ENCODE data around the gene ZNF611.
A peak's percentile ranks its signal among the peaks of the same experiment; 100 is the strongest.
"Not testable (repeated sequence)": the region's sequence is repeated elsewhere in the genome, so short reads cannot be mapped to it uniquely, and the experiment has no call there.

ZNF611 gene

GRCh38 chr19:52700673-52701072 is 34.2 kb downstream of the ZNF611 start:
- Histone ChIP-seq H3K4me2 (ENCODE audit: low read length) (no peak overlapping the region), H2AK5ac (ENCODE audit: low read length) (no peak overlapping the region), H3K9me3 (ENCODE audit: insufficient read depth, low read depth, low read length) (peaks cover 2% of the 10 kb centered on the region), H2BK5ac (ENCODE audit: low read depth, low read length, poor library complexity) (no peak overlapping the region), H3K4me3 (ENCODE audit: low read depth, low read length) (no peak overlapping the region), H2BK12ac (ENCODE audit: low read length) (no peak overlapping the region), H3K23ac (ENCODE audit: low read length) (no peak overlapping the region), H4K91ac (ENCODE audit: low read depth, low read length) (peak overlapping the region; percentile 27), H3K4ac (ENCODE audit: low read depth, low read length) (no peak overlapping the region), H4K12ac (ENCODE audit: low read depth, low read length) (no peak overlapping the region), H3K14ac (ENCODE audit: low read length) (peak overlapping the region; percentile 32), H3K27ac (ENCODE audit: low read depth, low read length) (no peak overlapping the region), H3K79me2 (ENCODE audit: control insufficient read depth, insufficient read depth, low read length, poor library complexity) (peaks cover 2% of the 10 kb centered on the region), H3K9ac (ENCODE audit: low read length) (no peak overlapping the region), H3K79me1 (ENCODE audit: low read length) (peaks cover 12% of the 10 kb centered on the region), H2BK120ac (ENCODE audit: insufficient read depth, low read length, poor library complexity) (no peak overlapping the region), H3K27me3 (ENCODE audit: insufficient read depth, low read length) (no peaks in the 10 kb centered on the region), H4K8ac (ENCODE audit: low read depth, low read length) (no peak overlapping the region), H3K36me3 (ENCODE audit: control insufficient read depth in 1 of 2, insufficient read depth in 2 of 2, low read length in 2 of 2) (peaks cover 6 to 21% of the 10 kb centered on the region in 2 experiments), H2AFZ (ENCODE audit: insufficient read depth, low read length, poor library complexity) (no peak overlapping the region), H3K18ac (ENCODE audit: low read length) (no peak overlapping the region), H3K4me1 (ENCODE audit: control insufficient read depth in 1 of 2, insufficient read depth in 2 of 2, low read length in 2 of 2) (peaks cover 7% of the 10 kb centered on the region in 2 experiments)
- no CpG with 5 or more reads among the region's 7 CpGs for WGBS (ENCODE audit: extremely low coverage, insufficient coverage, insufficient read length)
- no peak for DNase-seq

GRCh38 chr19:52699555-52699954 is 35.3 kb downstream of the ZNF611 start:
- Histone ChIP-seq H3K36me3 (ENCODE audit: control insufficient read depth in 1 of 2, insufficient read depth in 2 of 2, low read length in 2 of 2) (peaks cover 6 to 12% of the 10 kb centered on the region in 2 experiments), H3K4me1 (ENCODE audit: control insufficient read depth in 1 of 2, insufficient read depth in 2 of 2, low read length in 2 of 2) (peaks cover 11 to 15% of the 10 kb centered on the region in 2 experiments), H4K91ac (ENCODE audit: low read depth, low read length) (peak overlapping the region; percentile 65), H2BK12ac (ENCODE audit: low read length) (peak overlapping the region; percentile 6), H3K79me1 (ENCODE audit: low read length) (peaks cover 22% of the 10 kb centered on the region), H2AK5ac (ENCODE audit: low read length) (peak overlapping the region; percentile 61), H3K14ac (ENCODE audit: low read length) (peak overlapping the region; percentile 68)
- not testable (repeated sequence) for H3K27ac ChIP-seq (ENCODE audit: low read depth, low read length); H3K4me3 ChIP-seq (ENCODE audit: low read depth, low read length); H3K9me3 ChIP-seq (ENCODE audit: insufficient read depth, low read depth, low read length); H3K4ac ChIP-seq (ENCODE audit: low read depth, low read length); H3K9ac ChIP-seq (ENCODE audit: low read length); H2AFZ ChIP-seq (ENCODE audit: insufficient read depth, low read length, poor library complexity); H3K4me2 ChIP-seq (ENCODE audit: low read length); H4K12ac ChIP-seq (ENCODE audit: low read depth, low read length); H3K18ac ChIP-seq (ENCODE audit: low read length); H3K23ac ChIP-seq (ENCODE audit: low read length); H3K27me3 ChIP-seq (ENCODE audit: insufficient read depth, low read length); H4K8ac ChIP-seq (ENCODE audit: low read depth, low read length); H2BK5ac ChIP-seq (ENCODE audit: low read depth, low read length, poor library complexity); H3K79me2 ChIP-seq (ENCODE audit: control insufficient read depth, insufficient read depth, low read length, poor library complexity); H2BK120ac ChIP-seq (ENCODE audit: insufficient read depth, low read length, poor library complexity)
- peak; percentile 54 to 79 for DNase-seq
- no CpG with 5 or more reads among the region's 5 CpGs for WGBS (ENCODE audit: extremely low coverage, insufficient coverage, insufficient read length)

- no CpG with 5 or more reads among the region's 1 CpG for WGBS (ENCODE audit: extremely low coverage, insufficient coverage, insufficient read length)
Observed at GRCh38 chr19:52695996-52696395, 38.8 kb downstream of the ZNF611 start.

GRCh38 chr19:52694921-52695320 is 39.9 kb downstream of the ZNF611 start:
- no peak overlapping the region for H3K23ac ChIP-seq (ENCODE audit: low read length)
- peak overlapping the region; percentile 86 for H2BK5ac ChIP-seq (ENCODE audit: low read depth, low read length, poor library complexity)
- peaks cover 23 to 29% of the 10 kb centered on the region in 2 experiments for H3K4me1 ChIP-seq (ENCODE audit: control insufficient read depth in 1 of 2, insufficient read depth in 2 of 2, low read length in 2 of 2)
- no CpG with 5 or more reads among the region's 11 CpGs for WGBS (ENCODE audit: extremely low coverage, insufficient coverage, insufficient read length)
- DNase-seq = peak; percentile 95 to 99
- peak overlapping the region; percentile 95 for H2BK120ac ChIP-seq (ENCODE audit: insufficient read depth, low read length, poor library complexity)
- H2AFZ ChIP-seq (ENCODE audit: insufficient read depth, low read length, poor library complexity) = no peak overlapping the region
- H4K91ac ChIP-seq (ENCODE audit: low read depth, low read length) = peak overlapping the region; percentile 96
- no peak overlapping the region for H3K4me3 ChIP-seq (ENCODE audit: low read depth, low read length)
- peaks cover 11% of the 10 kb centered on the region for H3K79me2 ChIP-seq (ENCODE audit: control insufficient read depth, insufficient read depth, low read length, poor library complexity)
- peak overlapping the region; percentile 8 for H3K18ac ChIP-seq (ENCODE audit: low read length)
- H3K4me2 ChIP-seq (ENCODE audit: low read length) = peak overlapping the region; percentile 34
- peaks cover 2% of the 10 kb centered on the region in 2 experiments for H3K36me3 ChIP-seq (ENCODE audit: control insufficient read depth in 1 of 2, insufficient read depth in 2 of 2, low read length in 2 of 2)
- peak overlapping the region; percentile 100 for H3K27ac ChIP-seq (ENCODE audit: low read depth, low read length)
- no peak overlapping the region for H4K12ac ChIP-seq (ENCODE audit: low read depth, low read length)
- H3K14ac ChIP-seq (ENCODE audit: low read length) = peak overlapping the region; percentile 35
- peaks cover 2% of the 10 kb centered on the region for H3K9me3 ChIP-seq (ENCODE audit: insufficient read depth, low read depth, low read length)
- peak overlapping the region; percentile 98 for H2BK12ac ChIP-seq (ENCODE audit: low read length)
- no peak overlapping the region for H2AK5ac ChIP-seq (ENCODE audit: low read length)
- no peak overlapping the region for H3K9ac ChIP-seq (ENCODE audit: low read length)
- H3K79me1 ChIP-seq (ENCODE audit: low read length) = peaks cover 44% of the 10 kb centered on the region
- peak overlapping the region; percentile 51 for H3K4ac ChIP-seq (ENCODE audit: low read depth, low read length)
- H3K27me3 ChIP-seq (ENCODE audit: insufficient read depth, low read length) = no peaks in the 10 kb centered on the region
- peak overlapping the region; percentile 81 for H4K8ac ChIP-seq (ENCODE audit: low read depth, low read length)

More at GRCh38 chr19:52695996-52696395, 38.8 kb downstream of the ZNF611 start:
- Histone ChIP-seq H3K4me3 (ENCODE audit: low read depth, low read length) (no peak overlapping the region), H2AFZ (ENCODE audit: insufficient read depth, low read length, poor library complexity) (no peak overlapping the region), H2BK12ac (ENCODE audit: low read length) (no peak overlapping the region), H3K4me2 (ENCODE audit: low read length) (no peak overlapping the region), H3K9me3 (ENCODE audit: insufficient read depth, low read depth, low read length) (peaks cover 2% of the 10 kb centered on the region), H3K27me3 (ENCODE audit: insufficient read depth, low read length) (no peaks in the 10 kb centered on the region), H3K79me1 (ENCODE audit: low read length) (peaks cover 35% of the 10 kb centered on the region), H3K18ac (ENCODE audit: low read length) (no peak overlapping the region), H3K23ac (ENCODE audit: low read length) (no peak overlapping the region), H4K91ac (ENCODE audit: low read depth, low read length) (no peak overlapping the region), H4K12ac (ENCODE audit: low read depth, low read length) (no peak overlapping the region), H2AK5ac (ENCODE audit: low read length) (no peak overlapping the region), H3K4ac (ENCODE audit: low read depth, low read length) (no peak overlapping the region), H3K79me2 (ENCODE audit: control insufficient read depth, insufficient read depth, low read length, poor library complexity) (peaks cover 6% of the 10 kb centered on the region), H4K8ac (ENCODE audit: low read depth, low read length) (no peak overlapping the region), H3K9ac (ENCODE audit: low read length) (no peak overlapping the region), H3K27ac (ENCODE audit: low read depth, low read length) (peak overlapping the region; percentile 85), H3K4me1 (ENCODE audit: control insufficient read depth in 1 of 2, insufficient read depth in 2 of 2, low read length in 2 of 2) (peaks cover 21 to 26% of the 10 kb centered on the region in 2 experiments), H2BK120ac (ENCODE audit: insufficient read depth, low read length, poor library complexity) (peak overlapping the region; percentile 44), H3K36me3 (ENCODE audit: control insufficient read depth in 1 of 2, insufficient read depth in 2 of 2, low read length in 2 of 2) (peaks cover 2% of the 10 kb centered on the region in 2 experiments), H3K14ac (ENCODE audit: low read length) (no peak overlapping the region), H2BK5ac (ENCODE audit: low read depth, low read length, poor library complexity) (peak overlapping the region; percentile 80)
- DNase-seq = peak in 1 of 2 donors; percentile 67

Data from trophoblast cell (in vitro differentiated cells and primary cell).